LNCaP clone FGC (cell line): ENCODE data around the gene RNPS1.

Experiments used
- DNase-seq: peaks from one replicate; pipeline ENCODE4 v3.0.0-alpha.2; 2011; ENCODE audit warnings: low read depth
- H3K4me3 ChIP-seq: 2 replicates; pipeline ENCODE4 v1.5.1; 2011; ENCODE audit warnings: mild to moderate bottlenecking, low read depth, low read length, control low read depth
- TF ChIP-seq, protein P1 (sequence below): IDR thresholded peaks from 2 replicates; pipeline ENCODE4 v1.5.1; 2012; ENCODE audit warnings: mild to moderate bottlenecking; ENCODE audit not compliant: control insufficient read depth, insufficient read depth; ENCODE audit errors: extremely low read depth

RNPS1 gene

DNA sequence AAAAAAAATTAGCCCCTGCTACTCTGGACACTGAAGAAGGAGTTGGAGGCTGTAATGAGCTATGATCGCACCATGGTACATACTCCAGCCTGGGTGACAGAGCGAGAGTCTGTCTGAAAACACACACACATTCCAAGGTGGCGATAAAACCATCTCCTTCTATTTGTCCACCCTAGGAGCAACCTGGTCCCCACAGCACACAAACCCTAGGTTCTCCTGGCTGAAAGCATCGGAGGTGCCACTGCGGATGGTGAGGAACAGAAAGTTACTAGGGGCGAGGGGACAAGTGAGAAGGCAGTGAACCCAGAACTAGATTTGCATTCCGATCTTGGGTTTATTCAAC, 15.1 kb downstream of the RNPS1 start:
- H3K4me3 ChIP-seq = no peak overlapping the region
- TF ChIP-seq, protein P1, sequence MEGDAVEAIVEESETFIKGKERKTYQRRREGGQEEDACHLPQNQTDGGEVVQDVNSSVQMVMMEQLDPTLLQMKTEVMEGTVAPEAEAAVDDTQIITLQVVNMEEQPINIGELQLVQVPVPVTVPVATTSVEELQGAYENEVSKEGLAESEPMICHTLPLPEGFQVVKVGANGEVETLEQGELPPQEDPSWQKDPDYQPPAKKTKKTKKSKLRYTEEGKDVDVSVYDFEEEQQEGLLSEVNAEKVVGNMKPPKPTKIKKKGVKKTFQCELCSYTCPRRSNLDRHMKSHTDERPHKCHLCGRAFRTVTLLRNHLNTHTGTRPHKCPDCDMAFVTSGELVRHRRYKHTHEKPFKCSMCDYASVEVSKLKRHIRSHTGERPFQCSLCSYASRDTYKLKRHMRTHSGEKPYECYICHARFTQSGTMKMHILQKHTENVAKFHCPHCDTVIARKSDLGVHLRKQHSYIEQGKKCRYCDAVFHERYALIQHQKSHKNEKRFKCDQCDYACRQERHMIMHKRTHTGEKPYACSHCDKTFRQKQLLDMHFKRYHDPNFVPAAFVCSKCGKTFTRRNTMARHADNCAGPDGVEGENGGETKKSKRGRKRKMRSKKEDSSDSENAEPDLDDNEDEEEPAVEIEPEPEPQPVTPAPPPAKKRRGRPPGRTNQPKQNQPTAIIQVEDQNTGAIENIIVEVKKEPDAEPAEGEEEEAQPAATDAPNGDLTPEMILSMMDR = no peak
- DNase-seq = no peak

DNA sequence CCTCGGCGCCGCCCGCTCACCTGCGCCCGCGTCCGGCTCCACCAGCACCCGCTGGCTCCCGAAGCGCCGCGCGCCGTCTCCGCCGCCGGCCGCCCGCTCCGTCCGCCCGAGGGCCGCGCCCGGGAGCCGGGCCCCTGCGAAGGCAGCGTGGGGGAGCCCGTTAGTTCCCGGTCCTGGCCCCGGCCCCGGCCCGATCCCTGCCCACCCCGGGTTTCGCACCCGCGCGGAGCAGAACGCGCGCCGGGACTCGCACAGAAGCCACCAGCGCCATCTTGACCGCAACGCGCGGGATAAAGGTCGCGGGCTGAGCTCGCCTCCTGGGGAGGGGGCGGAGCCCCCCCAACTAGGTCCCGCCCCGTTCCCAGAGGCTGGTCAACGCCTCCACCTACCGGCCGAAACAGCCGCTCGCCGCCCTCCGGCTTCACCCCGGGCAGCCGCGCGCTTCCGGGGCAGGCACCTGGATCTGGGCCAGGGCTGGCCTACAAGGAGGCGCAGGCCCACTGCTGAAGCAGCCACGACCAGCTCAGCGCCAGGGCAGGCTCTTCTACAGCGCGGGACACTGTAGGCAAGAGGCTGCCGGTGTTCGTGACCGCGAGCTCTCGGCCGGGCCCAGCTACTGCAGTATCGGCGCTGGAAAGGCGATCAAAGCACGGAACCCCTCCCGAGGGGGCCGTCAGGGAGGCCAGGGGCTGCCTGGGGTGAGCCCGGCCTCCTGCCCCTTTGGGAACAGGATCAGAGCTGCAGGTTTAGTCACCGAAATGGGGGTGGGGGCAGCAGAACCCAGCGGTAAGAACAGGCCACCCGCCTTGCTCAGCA, 16.4 kb downstream of the RNPS1 start, which contains the start of gene ECI1:
ECI1 (minus strand) TSS at position 292 of the 816 bp plus-strand sequence; CDS start at position 271, 21 bp downstream.
- peak within 1 kb of the TSS; percentile 58 for H3K4me3 ChIP-seq
- DNase-seq = peak; percentile 89
- TF ChIP-seq, protein P1 = peak; percentile 60

DNA sequence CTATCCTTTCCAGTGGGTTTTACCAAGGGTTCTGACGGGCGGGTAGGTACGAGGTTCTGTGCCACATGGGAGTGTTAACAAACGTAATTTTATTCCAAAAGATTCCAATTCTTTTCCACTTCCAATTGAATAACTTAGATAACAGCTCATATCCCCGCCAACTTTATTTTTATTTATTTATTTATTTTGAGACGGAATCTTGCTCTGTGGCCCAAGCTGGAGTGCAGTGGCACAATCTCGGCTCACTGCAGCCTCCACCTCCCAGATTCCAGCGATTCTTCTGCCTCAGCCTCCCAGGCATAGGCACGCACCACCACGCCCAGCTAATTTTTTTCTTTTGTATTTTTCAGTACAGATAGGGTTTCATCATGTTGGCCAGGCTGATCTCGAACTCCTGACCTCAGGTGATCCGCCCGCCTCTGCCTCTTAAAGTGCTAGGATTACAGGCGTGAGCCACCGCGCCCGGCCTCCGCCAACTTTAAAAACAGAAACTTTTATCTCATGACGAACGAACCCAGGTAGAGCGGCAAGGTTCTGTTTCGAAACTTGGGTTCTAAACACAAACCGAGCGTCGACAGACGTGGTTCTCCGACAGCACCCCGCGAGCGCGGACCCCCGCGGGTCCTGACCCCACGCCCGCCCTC, 17.2 kb downstream of the RNPS1 start:
- no peak for DNase-seq
- TF ChIP-seq, protein P1 = no peak
- peak overlapping the region; percentile 58 for H3K4me3 ChIP-seq

DNA sequence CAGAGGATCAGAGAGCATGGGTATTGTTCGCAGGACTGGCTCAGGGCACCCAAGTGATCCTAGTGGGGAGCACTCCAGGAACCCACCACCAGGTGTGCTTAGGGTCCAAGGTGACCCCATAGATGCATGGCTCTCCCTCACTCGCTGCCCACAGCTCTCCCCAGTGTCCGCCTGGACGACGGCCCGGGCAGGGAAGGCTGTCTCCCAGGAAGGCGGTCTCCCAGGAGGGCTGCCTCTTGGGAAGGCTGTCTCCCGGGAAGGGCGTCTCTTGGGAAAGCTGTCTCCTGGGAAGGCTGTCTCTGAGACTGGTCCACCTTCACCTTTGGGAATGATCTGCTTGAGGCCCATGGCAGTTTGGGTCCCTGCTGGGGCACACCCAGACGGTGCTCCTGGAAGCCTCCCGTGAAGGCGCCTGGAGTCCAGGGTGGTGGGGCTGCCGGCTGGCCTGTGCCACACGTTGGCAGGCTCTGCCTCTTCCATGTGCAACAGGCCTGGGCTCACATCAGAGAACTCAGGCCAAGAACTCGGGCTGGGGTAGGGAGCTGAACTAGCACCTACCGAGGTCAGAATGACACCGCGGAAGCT, 21.5 kb downstream of the RNPS1 start:
- no peak overlapping the region for H3K4me3 ChIP-seq
- TF ChIP-seq, protein P1 = no peak
- no peak for DNase-seq

DNA sequence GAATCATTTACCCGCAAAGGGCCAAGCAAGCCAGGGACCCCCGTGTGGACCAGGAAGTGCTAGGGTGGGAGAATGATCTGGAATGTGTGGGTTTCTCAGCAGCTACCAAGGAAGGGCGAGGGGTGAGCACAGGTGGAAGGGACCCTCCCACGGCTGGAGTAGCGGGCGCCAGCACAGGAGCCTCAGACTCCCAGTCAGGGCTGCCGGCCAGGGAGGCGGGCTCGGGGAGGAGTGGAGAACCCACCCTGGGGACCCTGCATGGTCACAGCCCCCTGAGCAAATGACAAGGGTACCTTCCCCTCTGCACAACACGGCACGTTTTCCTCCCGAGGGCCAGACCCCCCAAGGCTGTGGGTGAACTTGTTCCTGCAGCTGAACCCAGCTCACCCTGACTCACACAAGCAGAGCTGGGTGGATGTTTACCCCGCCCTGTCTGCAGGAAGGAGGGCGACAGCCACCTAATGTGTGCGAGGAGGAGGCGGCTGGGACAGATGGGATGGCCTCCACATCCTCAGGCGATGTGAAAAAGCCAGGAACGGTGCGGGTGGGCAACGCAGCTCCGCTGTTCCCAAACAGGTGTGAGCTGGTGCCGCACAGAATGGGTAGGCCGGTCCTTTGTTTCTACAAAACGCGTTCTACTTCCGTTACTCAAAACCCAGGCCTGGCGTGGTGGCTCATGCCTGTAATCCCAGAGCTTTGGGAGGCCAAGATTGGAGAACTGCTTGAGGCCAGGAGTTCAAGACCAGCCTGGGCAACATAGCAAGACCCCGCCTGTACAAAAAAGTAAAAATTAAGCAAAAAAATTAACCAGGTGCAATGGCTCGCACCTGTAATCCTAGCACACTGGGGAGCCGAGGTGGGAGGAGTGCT, 22.8 kb downstream of the RNPS1 start:
- DNase-seq = no peak
- H3K4me3 ChIP-seq = no peak overlapping the region
- TF ChIP-seq, protein P1 = no peak

DNA sequence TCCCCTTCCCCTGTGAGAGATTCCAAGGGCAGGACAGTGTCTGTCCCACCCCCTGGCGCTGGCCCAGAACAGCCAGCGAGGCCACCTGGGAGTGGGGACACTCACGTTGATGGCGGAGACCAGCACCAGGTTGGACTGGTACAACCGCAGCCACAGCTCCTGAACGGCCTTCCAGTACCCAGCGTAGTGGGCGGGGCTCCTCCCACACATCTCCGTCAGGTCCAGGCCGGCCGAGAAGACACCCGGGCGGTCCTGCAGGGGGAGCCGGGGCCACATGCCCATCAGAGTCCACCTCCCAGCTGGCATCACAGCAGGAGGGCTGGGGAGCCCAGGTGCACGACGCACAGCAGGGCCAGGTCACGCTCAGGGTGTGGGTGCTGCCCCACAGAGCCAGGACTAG, 23.6 kb downstream of the RNPS1 start:
- DNase-seq = no peak
- no peak overlapping the region for H3K4me3 ChIP-seq
- TF ChIP-seq, protein P1 = no peak
